ENCODE measurements around the gene RPL6. TPM values are rescaled to one million over a fixed set of nuclear protein-coding genes. Genes with fewer than 3 reads are reported as not detected.

The RPL6 gene
- total and polyA plus RNA-seq, 2 experiments from 2014 or later = 1,413 to 1,715 TPM

- H3K4me2 ChIP-seq = no peak overlapping the region
- H3K27me3 Mint-ChIP-seq (ENCODE audit: insufficient read depth, low read depth, poor library complexity) = no peaks in the 10 kb centered on the region
- H3K36me3 Mint-ChIP-seq (ENCODE audit: low read depth) = no peaks in the 10 kb centered on the region; the same call in 2 of the 3 replicates
- no peaks in the 10 kb centered on the region for H3K4me1 Mint-ChIP-seq
- no peak overlapping the region for H2AFZ ChIP-seq
- DNase-seq (ENCODE audit: low spot score) (no peak), ATAC-seq (no peak)
- no peak overlapping the region for H3K27ac Mint-ChIP-seq
- no peaks in the 10 kb centered on the region for H3K4me1 ChIP-seq (ENCODE audit: insufficient read depth)
- H3F3A ChIP-seq (replicated peaks; ENCODE audit: low read depth) = no peaks in the 10 kb centered on the region
- no peaks in the 10 kb centered on the region for H3K9me2 ChIP-seq (ENCODE audit: insufficient read depth)
- TF ChIP-seq NANOG (IDR thresholded peaks at IDR 0.05; ENCODE audit: borderline replicate concordance) (no peak), ZNF114 (CRISPR knock-in tag; IDR thresholded peaks at IDR 0.05) (no peak), EZH2phosphoT487 (IDR thresholded peaks at IDR 0.05; ENCODE audit: unreplicated experiment) (no peak), POLR2AphosphoS5 (IDR thresholded peaks at IDR 0.05; ENCODE audit: low read depth) (no peak), ZNF462 (CRISPR knock-in tag; IDR thresholded peaks at IDR 0.05) (no peak), ZNF331 (CRISPR knock-in tag; IDR thresholded peaks at IDR 0.05; ENCODE audit: low read depth) (no peak), JUNB (IDR thresholded peaks at IDR 0.05; ENCODE audit: unreplicated experiment) (no peak), STAT1 (IDR thresholded peaks at IDR 0.05; ENCODE audit: unreplicated experiment) (no peak), CREB1 (CRISPR knock-in tag; IDR thresholded peaks at IDR 0.05; ENCODE audit: low read depth) (no peak), REST (IDR thresholded peaks at IDR 0.05; ENCODE audit: unreplicated experiment) (no peak), CTCF (conservative IDR thresholded peaks at IDR 0.05; ENCODE audit: low read depth in 2 of 2) (no peak), EZH2 (IDR thresholded peaks at IDR 0.05; ENCODE audit: low read depth, unreplicated experiment) (no peak)
- TF ChIP-seq, protein P1, sequence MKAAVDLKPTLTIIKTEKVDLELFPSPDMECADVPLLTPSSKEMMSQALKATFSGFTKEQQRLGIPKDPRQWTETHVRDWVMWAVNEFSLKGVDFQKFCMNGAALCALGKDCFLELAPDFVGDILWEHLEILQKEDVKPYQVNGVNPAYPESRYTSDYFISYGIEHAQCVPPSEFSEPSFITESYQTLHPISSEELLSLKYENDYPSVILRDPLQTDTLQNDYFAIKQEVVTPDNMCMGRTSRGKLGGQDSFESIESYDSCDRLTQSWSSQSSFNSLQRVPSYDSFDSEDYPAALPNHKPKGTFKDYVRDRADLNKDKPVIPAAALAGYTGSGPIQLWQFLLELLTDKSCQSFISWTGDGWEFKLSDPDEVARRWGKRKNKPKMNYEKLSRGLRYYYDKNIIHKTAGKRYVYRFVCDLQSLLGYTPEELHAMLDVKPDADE (IDR thresholded peaks at IDR 0.05) = no peak
- no peaks in the 10 kb centered on the region for H3K36me3 ChIP-seq (ENCODE audit: insufficient read depth)
- no peaks in the 10 kb centered on the region for H3K27me3 ChIP-seq (ENCODE audit: insufficient read depth)
- peaks cover 100% of the 10 kb centered on the region for H3K79me2 ChIP-seq (replicated peaks; ENCODE audit: insufficient read depth)
- H3K27ac ChIP-seq (ENCODE audit: low read depth) = no peak overlapping the region
- H3K9me3 Mint-ChIP-seq = no peaks in the 10 kb centered on the region
- no peak overlapping the region for H3K4me3 ChIP-seq
- H4K20me1 ChIP-seq (replicated peaks; ENCODE audit: insufficient read depth) = peaks cover 46% of the 10 kb centered on the region
- H3K4me3 Mint-ChIP-seq = no peak overlapping the region
Observed at GRCh38 chr12:112433551-112433950, 24.1 kb upstream of the RPL6 start.

Measured in GM23338 (cell line).